Vagina (tissue), 2 donors: Measurements from ENCODE around the gene GPX7.

Experiments used
- CTCF ChIP-seq, 3 experiments: fragments of 450-650 bp in 2 of 3; fragments of 200-600 bp in 1 of 3; sonication (generic) in 1 of 3; IDR thresholded peaks; one replicate each; pipeline ENCODE4 v1.5.1; 2017 to 2019; ENCODE audit warnings: antibody characterized with exemption in 3 of 3, mild to moderate bottlenecking in 2 of 3, moderate library complexity in 2 of 3
- POLR2AphosphoS5 ChIP-seq, 2 donors: sonication (generic); formaldehyde crosslinking; IDR thresholded peaks; one replicate each; pipeline ENCODE4 v1.9.0; 2017; ENCODE audit warnings: antibody characterized with exemption in 2 of 2, mild to moderate bottlenecking in 2 of 2, low read depth in 1 of 2; ENCODE audit not compliant: insufficient read depth in 1 of 2

GRCh38 chr1:52559875-52560274 lies 42.3 kb upstream of the GPX7 start:
- TF ChIP-seq CTCF (IDR thresholded peaks at IDR 0.05) (no peak), POLR2AphosphoS5 (IDR thresholded peaks at IDR 0.05; ENCODE audit: insufficient read depth in 1 of 2, low read depth in 1 of 2) (no peak)
